ENCODE measurements around the gene ART3.

DNA sequence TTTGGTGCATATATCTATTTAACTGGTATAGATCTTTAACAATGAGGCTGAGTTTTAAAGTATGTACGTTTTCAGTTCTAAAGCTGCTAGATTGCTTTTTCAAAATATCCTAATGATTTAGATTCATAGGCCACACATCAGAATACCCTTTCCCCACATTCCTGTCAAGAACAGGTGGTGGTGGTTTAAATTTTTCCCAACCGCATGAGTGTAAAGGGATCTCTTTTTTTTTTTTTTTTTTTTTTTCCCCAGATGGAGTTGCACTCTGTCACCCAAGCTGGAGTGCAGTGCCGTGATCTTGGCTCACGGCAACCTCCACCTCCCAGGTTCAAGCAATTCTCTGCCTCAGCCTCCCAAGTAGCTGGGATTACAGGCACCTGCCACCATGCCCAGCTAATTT lies 45.7 kb downstream of the ART3 start:
- TF ChIP-seq ZC3H11A (IDR thresholded peaks at IDR 0.05), result no peak
- TF ChIP-seq GATA3 (IDR thresholded peaks at IDR 0.05; ENCODE audit: borderline replicate concordance), result no peak
- no peak for TF ChIP-seq EP300 (IDR thresholded peaks at IDR 0.05)
- TF ChIP-seq POLR2A (IDR thresholded peaks at IDR 0.05; ENCODE audit: low read length), result no peak
- no peak for TF ChIP-seq SREBF2 (IDR thresholded peaks at IDR 0.05)
- TF ChIP-seq, protein P1, sequence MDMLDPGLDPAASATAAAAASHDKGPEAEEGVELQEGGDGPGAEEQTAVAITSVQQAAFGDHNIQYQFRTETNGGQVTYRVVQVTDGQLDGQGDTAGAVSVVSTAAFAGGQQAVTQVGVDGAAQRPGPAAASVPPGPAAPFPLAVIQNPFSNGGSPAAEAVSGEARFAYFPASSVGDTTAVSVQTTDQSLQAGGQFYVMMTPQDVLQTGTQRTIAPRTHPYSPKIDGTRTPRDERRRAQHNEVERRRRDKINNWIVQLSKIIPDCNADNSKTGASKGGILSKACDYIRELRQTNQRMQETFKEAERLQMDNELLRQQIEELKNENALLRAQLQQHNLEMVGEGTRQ (IDR thresholded peaks at IDR 0.05), result no peak
- no peak for TF ChIP-seq RAD21 (conservative IDR thresholded peaks at IDR 0.05 in 1 of 2, IDR thresholded peaks at IDR 0.05 in 1 of 2)
- TF ChIP-seq, protein P2, sequence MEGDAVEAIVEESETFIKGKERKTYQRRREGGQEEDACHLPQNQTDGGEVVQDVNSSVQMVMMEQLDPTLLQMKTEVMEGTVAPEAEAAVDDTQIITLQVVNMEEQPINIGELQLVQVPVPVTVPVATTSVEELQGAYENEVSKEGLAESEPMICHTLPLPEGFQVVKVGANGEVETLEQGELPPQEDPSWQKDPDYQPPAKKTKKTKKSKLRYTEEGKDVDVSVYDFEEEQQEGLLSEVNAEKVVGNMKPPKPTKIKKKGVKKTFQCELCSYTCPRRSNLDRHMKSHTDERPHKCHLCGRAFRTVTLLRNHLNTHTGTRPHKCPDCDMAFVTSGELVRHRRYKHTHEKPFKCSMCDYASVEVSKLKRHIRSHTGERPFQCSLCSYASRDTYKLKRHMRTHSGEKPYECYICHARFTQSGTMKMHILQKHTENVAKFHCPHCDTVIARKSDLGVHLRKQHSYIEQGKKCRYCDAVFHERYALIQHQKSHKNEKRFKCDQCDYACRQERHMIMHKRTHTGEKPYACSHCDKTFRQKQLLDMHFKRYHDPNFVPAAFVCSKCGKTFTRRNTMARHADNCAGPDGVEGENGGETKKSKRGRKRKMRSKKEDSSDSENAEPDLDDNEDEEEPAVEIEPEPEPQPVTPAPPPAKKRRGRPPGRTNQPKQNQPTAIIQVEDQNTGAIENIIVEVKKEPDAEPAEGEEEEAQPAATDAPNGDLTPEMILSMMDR (IDR thresholded peaks at IDR 0.05), result no peak
